Measurements from ENCODE around the gene CEBPZOS. TPM values are rescaled to one million over a fixed set of nuclear protein-coding genes. Genes with fewer than 3 reads are reported as not detected.

The CEBPZOS gene
- 10 to 100 TPM; 35.1 to 36.0 TPM for total RNA-seq

GRCh38 chr2:37196320-37197195 is at the start of gene CEBPZOS:
Gene CEBPZOS, plus strand, starts transcription at chr2:37196496. Its CDS starts 3,209 bp downstream, at chr2:37199705.
- CTCF ChIA-PET = interaction anchor here (1.1 to 1.2 kb wide), 2 partner anchors 27 to 199 kb away, joined by 3 to 6 read pairs; no protein-coding TSS in a partner anchor
- peaks cover 28% of the 10 kb centered on the region for H3K4me1 Mint-ChIP-seq (ENCODE audit: low read depth)
- H3K4me3 Mint-ChIP-seq = peak within 1 kb of the TSS; percentile 91

GRCh38 chr2:37148325-37148724 is 48.0 kb upstream of the CEBPZOS start:
- CTCF ChIA-PET = no interaction called here
- Mint-ChIP-seq H3K27ac (no peak overlapping the region), H3K36me3 (ENCODE audit: low read depth) (peaks cover 71% of the 10 kb centered on the region), H3K4me1 (ENCODE audit: low read depth) (peaks cover 44% of the 10 kb centered on the region), H3K9me3 (ENCODE audit: insufficient read depth) (no peaks in the 10 kb centered on the region), H3K4me3 (no peak overlapping the region), H3K27me3 (ENCODE audit: low read depth) (no peaks in the 10 kb centered on the region)
- ATAC-seq (no peak), DNase-seq (no peak)
- POLR2A ChIA-PET = interaction anchor here (1.4 kb wide), 1 partner anchor 8 kb away, joined by 3 read pairs; the partner anchor contains the start of gene EIF2AK2

More at GRCh38 chr2:37196320-37197195, at the start of gene CEBPZOS:
- ATAC-seq (peak; percentile 86), DNase-seq (peak; percentile 92)
- H3K27ac Mint-ChIP-seq = peak within 1 kb of the TSS; percentile 97
- H3K36me3 Mint-ChIP-seq (ENCODE audit: low read depth) = peaks cover 31% of the 10 kb centered on the region
- peaks cover 2% of the 10 kb centered on the region for H3K27me3 Mint-ChIP-seq (ENCODE audit: low read depth)
- no peaks in the 10 kb centered on the region for H3K9me3 Mint-ChIP-seq (ENCODE audit: insufficient read depth)
- POLR2A ChIA-PET = interaction anchor here (0.6 to 1.3 kb wide), 5 partner anchors 17 to 39 kb away, joined by 3 to 12 read pairs (median 4); partner anchors contain the start of genes EIF2AK2 and NDUFAF7

- Mint-ChIP-seq H3K9me3 (ENCODE audit: insufficient read depth) (no peaks in the 10 kb centered on the region), H3K27me3 (ENCODE audit: low read depth) (no peaks in the 10 kb centered on the region), H3K36me3 (ENCODE audit: low read depth) (peaks cover 75% of the 10 kb centered on the region), H3K4me3 (no peak overlapping the region), H3K27ac (peak overlapping the region; percentile 74), H3K4me1 (ENCODE audit: low read depth) (peaks cover 56% of the 10 kb centered on the region)
- peak; percentile 32 for ATAC-seq
- DNase-seq = no peak
- ChIA-PET POLR2A (no interaction called here), CTCF (no interaction called here)
Observed at GRCh38 chr2:37149626-37150322, 46.5 kb upstream of the CEBPZOS start.

DNA sequence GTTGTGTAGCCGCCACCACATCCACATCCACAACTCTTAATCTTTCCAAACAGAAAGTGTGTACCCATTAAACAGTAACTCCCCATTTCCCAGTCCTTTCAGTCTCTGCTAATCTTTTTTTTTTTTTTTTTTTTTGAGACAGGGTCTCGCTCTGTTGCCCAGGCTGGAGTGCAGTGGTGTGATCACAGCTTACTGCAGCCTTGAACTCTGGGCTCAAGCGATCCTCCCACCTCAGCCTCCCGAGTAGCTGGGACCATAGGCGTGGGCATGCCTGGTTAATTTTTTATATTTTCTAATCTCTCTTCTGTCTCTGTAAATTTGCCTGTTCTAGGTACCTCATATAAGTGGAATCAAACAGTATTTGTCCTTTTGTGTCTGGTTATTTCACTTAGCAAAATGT is 43.1 kb upstream of the CEBPZOS start:
- Mint-ChIP-seq H3K4me1 (ENCODE audit: low read depth) (peaks cover 68% of the 10 kb centered on the region), H3K27me3 (ENCODE audit: low read depth) (no peaks in the 10 kb centered on the region), H3K4me3 (no peak overlapping the region), H3K36me3 (ENCODE audit: low read depth) (peaks cover 69% of the 10 kb centered on the region), H3K27ac (no peak overlapping the region), H3K9me3 (ENCODE audit: insufficient read depth) (no peaks in the 10 kb centered on the region)
- CTCF ChIA-PET = no interaction called here
- POLR2A ChIA-PET = no interaction called here
- DNase-seq (no peak), ATAC-seq (no peak)

DNA sequence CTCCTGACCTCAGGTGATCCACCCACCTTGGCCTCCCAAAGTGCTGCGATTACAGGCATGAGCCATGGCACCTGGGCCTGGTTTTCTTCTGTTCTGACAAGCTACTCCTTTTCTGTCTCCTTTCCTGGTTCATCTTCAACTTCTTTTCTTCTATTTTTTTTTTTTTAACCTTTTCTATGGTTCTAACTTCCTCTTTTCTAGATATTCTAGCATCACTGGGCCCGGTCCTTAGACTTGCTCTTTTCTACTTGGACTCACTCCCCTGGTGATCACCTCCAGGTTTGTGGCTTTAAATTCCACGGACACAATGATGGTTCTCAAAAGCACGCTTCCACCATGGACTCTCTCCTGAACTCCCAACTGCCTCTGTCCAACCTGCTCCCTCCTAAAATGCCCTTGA is 41.5 kb upstream of the CEBPZOS start:
- Mint-ChIP-seq H3K4me1 (ENCODE audit: low read depth) (peaks cover 58% of the 10 kb centered on the region), H3K36me3 (ENCODE audit: low read depth) (peaks cover 57% of the 10 kb centered on the region), H3K4me3 (peak overlapping the region; percentile 98), H3K27ac (peak overlapping the region; percentile 98), H3K27me3 (ENCODE audit: low read depth) (no peaks in the 10 kb centered on the region), H3K9me3 (ENCODE audit: insufficient read depth) (no peaks in the 10 kb centered on the region)
- ATAC-seq = no peak
- no peak for DNase-seq
- ChIA-PET POLR2A (no interaction called here), CTCF (no interaction called here)

GRCh38 chr2:37156071-37156856 is 40.0 kb upstream of the CEBPZOS start:
- Mint-ChIP-seq H3K36me3 (ENCODE audit: low read depth) (peaks cover 46% of the 10 kb centered on the region), H3K4me1 (ENCODE audit: low read depth) (peaks cover 51% of the 10 kb centered on the region), H3K27me3 (ENCODE audit: low read depth) (no peaks in the 10 kb centered on the region), H3K4me3 (peak overlapping the region; percentile 98), H3K27ac (peak overlapping the region; percentile 98), H3K9me3 (ENCODE audit: insufficient read depth) (no peaks in the 10 kb centered on the region)
- ATAC-seq = peak; percentile 36
- POLR2A ChIA-PET = interaction anchor here (0.6 to 2.7 kb wide), 14 partner anchors 8 to 1872 kb away, joined by 3 to 12 read pairs (median 4); partner anchors contain the start of genes CEBPZ, CEBPZOS, HNRNPLL and NDUFAF7
- CTCF ChIA-PET = interaction anchor here (0.8 to 3.3 kb wide), 2 partner anchors 12 to 76 kb away, joined by 3 to 24 read pairs; no protein-coding TSS in a partner anchor
- DNase-seq = peak; percentile 57

- Mint-ChIP-seq H3K36me3 (ENCODE audit: low read depth) (peaks cover 38% of the 10 kb centered on the region), H3K4me1 (ENCODE audit: low read depth) (peaks cover 44% of the 10 kb centered on the region), H3K9me3 (ENCODE audit: insufficient read depth) (no peaks in the 10 kb centered on the region), H3K27ac (peak within 1 kb of the TSS; percentile 98), H3K27me3 (ENCODE audit: low read depth) (no peaks in the 10 kb centered on the region), H3K4me3 (peak within 1 kb of the TSS; percentile 98)
- CTCF ChIA-PET = interaction anchor here (0.8 to 3.3 kb wide), 2 partner anchors 11 to 75 kb away, joined by 3 to 24 read pairs; no protein-coding TSS in a partner anchor
- DNase-seq = peak; percentile 94
- ATAC-seq = peak; percentile 97
- POLR2A ChIA-PET = interaction anchor here (0.6 to 2.7 kb wide), 16 partner anchors 9 to 1871 kb away, joined by 3 to 12 read pairs (median 4); partner anchors contain the start of genes CEBPZ, CEBPZOS, HNRNPLL and NDUFAF7
Observed at GRCh38 chr2:37156857-37157714, 39.2 kb upstream of the CEBPZOS start, which contains the start of gene EIF2AK2. Gene EIF2AK2, minus strand, starts transcription at chr2:37156980. Its CDS starts 9,174 bp downstream, at chr2:37147806.

DNA sequence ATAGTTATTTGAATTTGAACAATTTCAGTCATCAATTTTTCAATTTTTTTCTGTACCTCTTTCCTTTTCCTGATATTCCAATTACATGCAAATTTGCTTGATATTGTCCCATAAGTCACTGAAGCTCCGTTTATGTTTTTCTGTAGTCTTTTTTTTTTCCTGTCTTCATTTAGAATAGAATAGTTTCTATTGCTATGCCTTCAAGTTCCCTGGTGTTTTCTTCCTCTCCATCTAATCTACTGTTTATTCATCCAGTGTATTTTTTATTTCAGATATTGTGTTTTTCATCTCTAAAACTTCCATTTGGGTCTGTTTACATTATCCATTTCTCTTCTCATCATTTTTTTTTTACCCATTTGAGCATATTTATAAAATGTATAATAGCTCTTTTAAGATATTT is 31.5 kb upstream of the CEBPZOS start:
- POLR2A ChIA-PET = no interaction called here

DNA sequence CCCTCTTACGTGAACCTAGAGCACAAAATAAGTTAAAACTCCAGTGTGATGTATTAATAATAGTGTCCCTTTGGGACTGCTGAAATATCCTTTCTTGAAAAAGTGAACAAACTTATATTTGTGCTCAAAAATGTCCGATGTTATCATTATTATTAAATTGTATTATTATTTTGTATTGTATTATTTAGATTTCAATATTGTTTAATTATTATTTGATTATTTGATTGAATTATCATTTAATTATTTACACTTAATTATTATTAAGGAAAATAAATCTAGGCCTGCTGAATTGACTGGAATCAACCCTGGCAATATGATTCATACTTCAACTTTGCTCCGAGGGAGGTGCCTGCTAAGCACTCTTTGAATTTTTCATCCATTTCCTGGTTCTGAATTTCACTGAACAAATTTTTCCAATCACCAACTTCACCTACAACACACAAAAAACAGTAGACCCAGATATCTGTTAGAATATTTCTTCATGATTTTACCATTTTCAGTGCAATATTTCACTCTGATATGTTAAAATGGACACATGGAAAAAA is 28.6 kb upstream of the CEBPZOS start:
- no peaks in the 10 kb centered on the region for H3K4me1 Mint-ChIP-seq (ENCODE audit: low read depth)
- no peak overlapping the region for H3K27ac Mint-ChIP-seq
- H3K4me3 Mint-ChIP-seq = no peak overlapping the region
- peaks cover 10% of the 10 kb centered on the region for H3K36me3 Mint-ChIP-seq (ENCODE audit: low read depth)
- POLR2A ChIA-PET = interaction anchor here (0.6 to 1.1 kb wide), 2 partner anchors 10 to 96 kb away, joined by 3 read pairs; no protein-coding TSS in a partner anchor
- no peaks in the 10 kb centered on the region for H3K27me3 Mint-ChIP-seq (ENCODE audit: low read depth)
- H3K9me3 Mint-ChIP-seq (ENCODE audit: insufficient read depth) = peaks cover 19% of the 10 kb centered on the region
- CTCF ChIA-PET = interaction anchor here (0.7 to 3.3 kb wide), 14 partner anchors 9 to 229 kb away, joined by 3 to 24 read pairs (median 5); partner anchors contain the start of gene EIF2AK2
- DNase-seq = no peak
- no peak for ATAC-seq

More for the DNA sequence above, 31.5 kb upstream of the CEBPZOS start:
- Mint-ChIP-seq H3K36me3 (ENCODE audit: low read depth) (peaks cover 10% of the 10 kb centered on the region), H3K27ac (no peak overlapping the region), H3K9me3 (ENCODE audit: insufficient read depth) (peaks cover 19% of the 10 kb centered on the region), H3K27me3 (ENCODE audit: low read depth) (no peaks in the 10 kb centered on the region), H3K4me1 (ENCODE audit: low read depth) (peaks cover 3% of the 10 kb centered on the region), H3K4me3 (no peak overlapping the region)
- ATAC-seq (no peak), DNase-seq (no peak)
- CTCF ChIA-PET = no interaction called here

Data from activated CD8-positive, alpha-beta T cell treated with anti-CD3 and anti-CD28 coated beads, Interleukin-2, amount 10 ng/mL, durations not matched to agents 7 days and 5 days (primary cell).